Sigmoid colon (tissue), 4 donors: ENCODE results near the gene MUC5AC.

Experiments
- EP300 ChIP-seq, 4 donors: sonication (generic); formaldehyde crosslinking; IDR thresholded peaks; one replicate each; pipeline ENCODE4 v1.6.1; 2017; ENCODE audit warnings: antibody characterized with exemption in 4 of 4
- POLR2A ChIP-seq, 2 donors: fragments of 450-650 bp; IDR thresholded peaks; one replicate each; pipeline ENCODE4 v1.6.1; 2016; ENCODE audit warnings: antibody characterized with exemption in 2 of 2, mild to moderate bottlenecking in 2 of 2, moderate library complexity in 2 of 2
- POLR2AphosphoS5 ChIP-seq, 4 donors: sonication (generic); formaldehyde crosslinking; IDR thresholded peaks; one replicate each; pipeline ENCODE4 v1.6.1; 2017; ENCODE audit warnings: antibody characterized with exemption in 4 of 4
- TF ChIP-seq, protein P1 (sequence below), 4 experiments: fragments of 450-650 bp in 3 of 4; fragments of 200-600 bp in 1 of 4; IDR thresholded peaks; one replicate each; pipeline ENCODE4 v1.5.1; 2016 to 2019; ENCODE audit warnings: antibody characterized with exemption in 4 of 4, mild to moderate bottlenecking in 3 of 4, moderate library complexity in 2 of 4

- TF ChIP-seq, protein P1, sequence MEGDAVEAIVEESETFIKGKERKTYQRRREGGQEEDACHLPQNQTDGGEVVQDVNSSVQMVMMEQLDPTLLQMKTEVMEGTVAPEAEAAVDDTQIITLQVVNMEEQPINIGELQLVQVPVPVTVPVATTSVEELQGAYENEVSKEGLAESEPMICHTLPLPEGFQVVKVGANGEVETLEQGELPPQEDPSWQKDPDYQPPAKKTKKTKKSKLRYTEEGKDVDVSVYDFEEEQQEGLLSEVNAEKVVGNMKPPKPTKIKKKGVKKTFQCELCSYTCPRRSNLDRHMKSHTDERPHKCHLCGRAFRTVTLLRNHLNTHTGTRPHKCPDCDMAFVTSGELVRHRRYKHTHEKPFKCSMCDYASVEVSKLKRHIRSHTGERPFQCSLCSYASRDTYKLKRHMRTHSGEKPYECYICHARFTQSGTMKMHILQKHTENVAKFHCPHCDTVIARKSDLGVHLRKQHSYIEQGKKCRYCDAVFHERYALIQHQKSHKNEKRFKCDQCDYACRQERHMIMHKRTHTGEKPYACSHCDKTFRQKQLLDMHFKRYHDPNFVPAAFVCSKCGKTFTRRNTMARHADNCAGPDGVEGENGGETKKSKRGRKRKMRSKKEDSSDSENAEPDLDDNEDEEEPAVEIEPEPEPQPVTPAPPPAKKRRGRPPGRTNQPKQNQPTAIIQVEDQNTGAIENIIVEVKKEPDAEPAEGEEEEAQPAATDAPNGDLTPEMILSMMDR (IDR thresholded peaks at IDR 0.05): no peak
- TF ChIP-seq EP300 (IDR thresholded peaks at IDR 0.05) (no peak), POLR2A (IDR thresholded peaks at IDR 0.05) (no peak), POLR2AphosphoS5 (IDR thresholded peaks at IDR 0.05) (no peak)
Measured at GRCh38 chr11:1225386-1226225, 67.9 kb downstream of the MUC5AC start.
